K562 (cell line): ENCODE results near the gene OCIAD1.

Experiments used
- IRF2 ChIP-seq: sonication (generic); formaldehyde crosslinking; IDR thresholded peaks from 2 replicates; pipeline ENCODE4 v1.8.1; 2022; ENCODE audit warnings: mild to moderate bottlenecking, missing genetic modification reagents
- ZBTB8A ChIP-seq: fragments of 450-650 bp; IDR thresholded peaks from 2 replicates; pipeline ENCODE4 v1.6.1; 2018; ENCODE audit warnings: mild to moderate bottlenecking, moderate library complexity; ENCODE audit not compliant: partially characterized antibody

- TF ChIP-seq IRF2 (CRISPR knock-in tag) = no peak
- no peak for TF ChIP-seq ZBTB8A
Measured at GRCh38 chr4:48906206-48907173, 75.6 kb downstream of the OCIAD1 start, which contains the start of gene OCIAD2.
